Activated CD8-positive, alpha-beta T cell treated with anti-CD3 and anti-CD28 coated beads for 36 hours (primary cell): ENCODE measurements around the gene KPTN. TPM values are rescaled to one million over a fixed set of nuclear protein-coding genes. Genes with fewer than 3 reads are reported as not detected.

Experiments
- ATAC-seq: fragments of 200-7000 bp; cut with Tn5 transposase; one replicate; pipeline ENCODE4 v1.10.0; 2021; ENCODE audit warnings: mild to moderate bottlenecking, moderate library complexity
- CTCF ChIA-PET: fragments of 350-600 bp; sonication (Branson Sonifier 250); formaldehyde crosslinking; loops from one replicate; lab custom pipeline; 2021; ENCODE audit warnings: antibody characterized with exemption; lab: Charles Lee
- POLR2A ChIA-PET: fragments of 350-600 bp; sonication (Branson Sonifier 250); formaldehyde crosslinking; loops from one replicate; lab custom pipeline; 2021; ENCODE audit warnings: antibody characterized with exemption; lab: Charles Lee
- DNase-seq: peaks from one replicate; pipeline ENCODE4 v3.0.0-alpha.2; 2020
- H3K27ac Mint-ChIP-seq: one replicate; pipeline ENCODE4 v1.8.0; 2021; ENCODE audit warnings: mild to moderate bottlenecking, mixed read lengths
- H3K27me3 Mint-ChIP-seq: one replicate; pipeline ENCODE4 v1.8.0; 2021; ENCODE audit warnings: mixed read lengths
- H3K36me3 Mint-ChIP-seq: one replicate; pipeline ENCODE4 v1.8.0; 2021; ENCODE audit warnings: low read depth, mixed read lengths
- H3K4me1 Mint-ChIP-seq: one replicate; pipeline ENCODE4 v1.8.0; 2021; ENCODE audit warnings: low read depth, mixed read lengths
- H3K4me3 Mint-ChIP-seq: one replicate; pipeline ENCODE4 v1.8.0; 2021; ENCODE audit warnings: mild to moderate bottlenecking, moderate library complexity, mixed read lengths
- H3K9me3 Mint-ChIP-seq: one replicate; pipeline ENCODE4 v1.8.0; 2021; ENCODE audit warnings: mixed read lengths
- intact Hi-C: fragments of 100-400 bp; cut with micrococcal nuclease; formaldehyde crosslinking; loops from one replicate; pipeline ENCODE4 v1.10.0; 2022
- total RNA-seq, 2 experiments: library from RNA; stranded (reverse); gene quantifications; one replicate each; pipeline ENCODE4 v1.2.3, GENCODE V29; 2021
- TF ChIP-seq, protein P1 (sequence below): fragments of 200-600 bp; IDR thresholded peaks from one replicate; pipeline ENCODE4 v1.8.0; 2022; ENCODE audit warnings: antibody characterized with exemption, mild to moderate bottlenecking

Gene KPTN
- total RNA-seq, 2 experiments from 2014 or later, result 10.4 to 11.0 TPM

DNA sequence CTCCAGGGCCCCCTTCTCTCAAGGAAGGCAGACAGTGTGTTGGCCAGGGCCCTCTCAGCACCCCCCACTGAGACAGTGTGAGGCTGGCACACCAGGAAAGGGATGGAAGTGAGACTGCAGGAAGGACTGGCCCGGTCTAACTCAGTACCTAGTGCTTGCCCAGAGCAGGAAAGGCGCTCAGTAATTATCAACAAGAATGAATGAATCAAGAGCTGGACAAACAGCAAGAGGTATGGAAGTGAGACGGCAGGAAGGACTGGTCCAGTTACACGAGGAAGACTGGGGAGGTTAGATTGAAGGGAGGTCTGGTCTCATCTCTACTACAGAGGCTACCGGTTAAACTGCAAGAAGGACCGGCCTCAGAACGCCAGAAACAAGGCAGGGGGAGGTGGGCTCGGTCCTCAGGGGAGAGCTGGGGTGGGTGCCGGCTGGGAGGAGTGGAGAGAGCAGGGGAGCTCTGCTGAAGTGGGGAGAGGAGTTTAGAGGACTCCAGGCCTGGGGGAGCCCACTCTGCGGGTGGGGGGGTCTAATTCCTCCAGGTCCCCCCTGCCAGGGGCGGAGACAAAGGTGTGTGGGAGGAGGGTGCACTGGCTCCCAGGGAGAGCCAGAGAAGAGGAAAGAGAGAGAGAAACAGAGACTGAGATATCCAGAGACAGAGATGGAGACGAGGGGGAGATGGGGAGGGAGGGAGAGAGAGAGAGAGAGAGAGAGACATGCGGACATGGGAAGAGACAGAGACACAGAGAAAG lies 13.4 kb downstream of the KPTN start:
- Mint-ChIP-seq H3K27me3 (peaks cover 39% of the 10 kb centered on the region), H3K36me3 (peaks cover 1% of the 10 kb centered on the region), H3K9me3 (no peaks in the 10 kb centered on the region), H3K4me1 (peaks cover 11% of the 10 kb centered on the region), H3K4me3 (no peak overlapping the region), H3K27ac (no peak overlapping the region)
- intact Hi-C loops, result no loop called here
- POLR2A ChIA-PET, result interaction anchor here (1.2 kb wide), 1 partner anchor 14 kb away, joined by 3 read pairs; no protein-coding TSS in a partner anchor
- TF ChIP-seq, protein P1, sequence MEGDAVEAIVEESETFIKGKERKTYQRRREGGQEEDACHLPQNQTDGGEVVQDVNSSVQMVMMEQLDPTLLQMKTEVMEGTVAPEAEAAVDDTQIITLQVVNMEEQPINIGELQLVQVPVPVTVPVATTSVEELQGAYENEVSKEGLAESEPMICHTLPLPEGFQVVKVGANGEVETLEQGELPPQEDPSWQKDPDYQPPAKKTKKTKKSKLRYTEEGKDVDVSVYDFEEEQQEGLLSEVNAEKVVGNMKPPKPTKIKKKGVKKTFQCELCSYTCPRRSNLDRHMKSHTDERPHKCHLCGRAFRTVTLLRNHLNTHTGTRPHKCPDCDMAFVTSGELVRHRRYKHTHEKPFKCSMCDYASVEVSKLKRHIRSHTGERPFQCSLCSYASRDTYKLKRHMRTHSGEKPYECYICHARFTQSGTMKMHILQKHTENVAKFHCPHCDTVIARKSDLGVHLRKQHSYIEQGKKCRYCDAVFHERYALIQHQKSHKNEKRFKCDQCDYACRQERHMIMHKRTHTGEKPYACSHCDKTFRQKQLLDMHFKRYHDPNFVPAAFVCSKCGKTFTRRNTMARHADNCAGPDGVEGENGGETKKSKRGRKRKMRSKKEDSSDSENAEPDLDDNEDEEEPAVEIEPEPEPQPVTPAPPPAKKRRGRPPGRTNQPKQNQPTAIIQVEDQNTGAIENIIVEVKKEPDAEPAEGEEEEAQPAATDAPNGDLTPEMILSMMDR, result no peak
- no peak for ATAC-seq
- no peak for DNase-seq
- CTCF ChIA-PET, result interaction anchor here (1.8 to 2.0 kb wide), 2 partner anchors 13 to 34 kb away, joined by 5 read pairs; partner anchors contain the start of gene KPTN

DNA sequence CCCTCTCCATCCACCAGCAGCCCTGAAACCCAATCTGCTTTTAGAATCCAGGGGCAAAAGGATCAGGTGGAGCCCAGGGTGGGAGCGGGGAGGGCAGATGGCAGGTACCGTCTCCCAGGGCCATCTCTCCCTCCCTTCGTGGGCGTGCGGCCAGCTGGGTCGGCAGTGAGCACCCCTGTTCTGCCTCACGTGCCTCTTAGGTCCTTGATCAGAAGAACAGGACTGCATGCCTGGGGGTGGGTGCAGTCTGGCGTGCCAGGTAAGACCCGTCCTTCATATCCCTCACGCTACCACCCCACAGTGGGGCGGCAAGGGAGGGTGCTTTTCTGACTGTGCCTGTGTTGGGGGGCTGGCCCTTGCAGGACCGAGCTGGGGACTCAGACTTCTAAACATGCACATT lies 14.3 kb downstream of the KPTN start:
- Mint-ChIP-seq H3K36me3 (no peaks in the 10 kb centered on the region), H3K27me3 (peaks cover 41% of the 10 kb centered on the region), H3K27ac (no peak overlapping the region), H3K9me3 (no peaks in the 10 kb centered on the region), H3K4me3 (no peak overlapping the region), H3K4me1 (peaks cover 11% of the 10 kb centered on the region)
- TF ChIP-seq, protein P1, result no peak
- POLR2A ChIA-PET, result no interaction called here
- DNase-seq, result no peak
- CTCF ChIA-PET, result interaction anchor here (1.8 to 2.0 kb wide), 2 partner anchors 14 to 33 kb away, joined by 5 read pairs; partner anchors contain the start of gene KPTN
- no peak for ATAC-seq
- intact Hi-C loops, result no loop called here

DNA sequence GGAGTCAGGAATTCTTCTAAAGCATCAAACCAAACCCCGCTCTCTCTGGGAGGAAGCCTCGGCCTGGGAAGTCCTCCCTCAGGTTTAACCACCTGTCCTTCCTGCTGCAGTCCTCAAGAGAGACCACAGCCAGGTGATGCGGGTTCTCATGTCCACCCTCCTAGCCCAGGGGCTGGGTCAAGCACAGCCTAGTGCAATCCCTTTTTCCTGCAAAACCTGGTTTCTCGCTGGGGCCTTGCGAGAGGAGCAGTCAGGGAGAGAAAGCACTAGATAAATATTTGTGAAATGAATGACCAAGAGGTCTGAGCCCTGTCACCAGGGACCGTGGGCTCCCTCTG lies 14.7 kb downstream of the KPTN start:
- Mint-ChIP-seq H3K4me1 (peaks cover 11% of the 10 kb centered on the region), H3K36me3 (no peaks in the 10 kb centered on the region), H3K27ac (no peak overlapping the region), H3K4me3 (no peak overlapping the region), H3K27me3 (peaks cover 42% of the 10 kb centered on the region), H3K9me3 (no peaks in the 10 kb centered on the region)
- ChIA-PET CTCF (interaction anchor here (1.8 to 2.0 kb wide), 2 partner anchors 14 to 33 kb away, joined by 5 read pairs; partner anchors contain the start of gene KPTN), POLR2A (no interaction called here)
- no peak for ATAC-seq
- no peak for DNase-seq
- TF ChIP-seq, protein P1, result no peak
- intact Hi-C loops, result no loop called here

DNA sequence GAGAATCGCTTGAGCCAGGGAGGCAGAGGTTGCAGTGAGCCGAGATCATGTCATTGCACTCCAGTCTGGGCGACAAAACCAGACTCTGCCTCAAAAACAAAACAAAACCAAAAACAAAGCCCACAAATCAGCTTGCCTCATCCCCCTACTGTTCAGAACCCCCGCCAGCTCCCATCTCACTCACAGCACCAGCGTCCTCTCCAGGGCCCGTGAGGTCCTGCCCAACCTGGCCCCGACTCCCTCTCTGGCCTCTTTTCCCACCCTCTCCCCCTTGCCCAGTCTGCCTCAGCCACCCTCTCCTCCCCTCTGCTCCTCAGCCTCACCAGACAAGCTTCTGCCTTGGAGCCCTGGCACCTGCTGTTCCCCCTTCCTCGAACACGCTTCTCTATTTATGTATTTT lies 16.1 kb downstream of the KPTN start:
- TF ChIP-seq, protein P1, result no peak
- peaks cover 11% of the 10 kb centered on the region for H3K4me1 Mint-ChIP-seq
- H3K36me3 Mint-ChIP-seq, result no peaks in the 10 kb centered on the region
- no peaks in the 10 kb centered on the region for H3K9me3 Mint-ChIP-seq
- H3K4me3 Mint-ChIP-seq, result no peak overlapping the region
- no peak for ATAC-seq
- no peak overlapping the region for H3K27ac Mint-ChIP-seq
- intact Hi-C loops, result no loop called here
- CTCF ChIA-PET, result interaction anchor here (1.5 kb wide), 1 partner anchor 119 kb away, joined by 4 read pairs; the partner anchor contains the start of gene DHX34
- peaks cover 44% of the 10 kb centered on the region for H3K27me3 Mint-ChIP-seq
- DNase-seq, result no peak
- POLR2A ChIA-PET, result interaction anchor here (1.1 kb wide), 1 partner anchor 17 kb away, joined by 3 read pairs; no protein-coding TSS in a partner anchor

DNA sequence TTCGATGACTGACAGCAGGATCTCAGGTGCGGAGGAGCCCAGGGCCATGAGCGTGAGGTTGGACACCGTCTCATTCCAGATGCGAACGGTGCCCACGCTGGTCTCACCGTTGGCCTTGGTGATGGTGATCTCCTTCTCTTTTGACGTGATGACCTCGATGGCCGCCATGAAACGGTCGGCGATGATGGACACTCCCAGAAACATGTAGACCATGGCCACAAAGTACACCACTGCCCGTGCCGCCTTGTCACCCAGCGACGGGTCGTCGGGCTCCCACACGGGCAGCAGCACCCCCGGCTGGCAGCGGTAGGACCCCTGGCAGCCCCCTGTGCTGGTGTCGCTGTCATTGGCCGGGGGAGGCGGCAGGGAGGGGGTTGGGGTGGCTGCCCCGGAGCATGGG lies 18.1 kb downstream of the KPTN start:
- ChIA-PET CTCF (no interaction called here), POLR2A (interaction anchor here (0.6 kb wide), 1 partner anchor 107 kb away, joined by 4 read pairs; no protein-coding TSS in a partner anchor)
- Mint-ChIP-seq H3K36me3 (no peaks in the 10 kb centered on the region), H3K4me3 (no peak overlapping the region), H3K4me1 (peaks cover 4% of the 10 kb centered on the region), H3K9me3 (no peaks in the 10 kb centered on the region), H3K27me3 (peaks cover 44% of the 10 kb centered on the region), H3K27ac (no peak overlapping the region)
- TF ChIP-seq, protein P1, result no peak
- intact Hi-C loops, result no loop called here
- DNase-seq (no peak), ATAC-seq (no peak)
